Neural crest cell (in vitro differentiated cells): Measurements from ENCODE around the gene IL32. TPM values are rescaled to one million over a fixed set of nuclear protein-coding genes. Genes with fewer than 3 reads are reported as not detected.

Experiments
- DNase-seq: peaks from one replicate; pipeline ENCODE4 v3.0.0; 2021; ENCODE audit warnings: low read depth, mixed read lengths, low spot score
- H3K27ac Mint-ChIP-seq: one replicate; pipeline ENCODE4 v1.8.0; 2021; ENCODE audit warnings: mild to moderate bottlenecking, mixed read lengths; ENCODE audit not compliant: unreplicated experiment
- H3K27me3 Mint-ChIP-seq: 2 replicates; pipeline ENCODE4 v1.8.0; 2021; ENCODE audit warnings: low read depth, mild to moderate bottlenecking, mixed read lengths
- H3K36me3 Mint-ChIP-seq: 2 replicates; pipeline ENCODE4 v1.8.0; 2021; ENCODE audit warnings: low read depth, mild to moderate bottlenecking, mixed read lengths
- H3K4me1 Mint-ChIP-seq: 2 replicates; pipeline ENCODE4 v1.8.0; 2021; ENCODE audit warnings: mixed read lengths
- H3K4me3 Mint-ChIP-seq: one replicate; pipeline ENCODE4 v1.8.0; 2021; ENCODE audit warnings: mild to moderate bottlenecking, mixed read lengths
- H3K9me3 Mint-ChIP-seq: 2 replicates; pipeline ENCODE4 v1.8.0; 2021; ENCODE audit warnings: mixed read lengths
- total RNA-seq: library from RNA; stranded (reverse); gene quantifications from 2 replicates; pipeline ENCODE4 v1.2.1, GENCODE V29; 2021
- TF ChIP-seq, protein P1 (sequence below): fragments of 200-600 bp; sonication (generic); conservative IDR thresholded peaks from 2 replicates; pipeline ENCODE4 v1.5.0; 2021; ENCODE audit warnings: antibody characterized with exemption, mild to moderate bottlenecking

IL32 gene
- total RNA-seq, 1 donor from 2014 or later: not detected

- TF ChIP-seq, protein P1, sequence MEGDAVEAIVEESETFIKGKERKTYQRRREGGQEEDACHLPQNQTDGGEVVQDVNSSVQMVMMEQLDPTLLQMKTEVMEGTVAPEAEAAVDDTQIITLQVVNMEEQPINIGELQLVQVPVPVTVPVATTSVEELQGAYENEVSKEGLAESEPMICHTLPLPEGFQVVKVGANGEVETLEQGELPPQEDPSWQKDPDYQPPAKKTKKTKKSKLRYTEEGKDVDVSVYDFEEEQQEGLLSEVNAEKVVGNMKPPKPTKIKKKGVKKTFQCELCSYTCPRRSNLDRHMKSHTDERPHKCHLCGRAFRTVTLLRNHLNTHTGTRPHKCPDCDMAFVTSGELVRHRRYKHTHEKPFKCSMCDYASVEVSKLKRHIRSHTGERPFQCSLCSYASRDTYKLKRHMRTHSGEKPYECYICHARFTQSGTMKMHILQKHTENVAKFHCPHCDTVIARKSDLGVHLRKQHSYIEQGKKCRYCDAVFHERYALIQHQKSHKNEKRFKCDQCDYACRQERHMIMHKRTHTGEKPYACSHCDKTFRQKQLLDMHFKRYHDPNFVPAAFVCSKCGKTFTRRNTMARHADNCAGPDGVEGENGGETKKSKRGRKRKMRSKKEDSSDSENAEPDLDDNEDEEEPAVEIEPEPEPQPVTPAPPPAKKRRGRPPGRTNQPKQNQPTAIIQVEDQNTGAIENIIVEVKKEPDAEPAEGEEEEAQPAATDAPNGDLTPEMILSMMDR: no peak
- Mint-ChIP-seq H3K4me1 (peaks cover 18% of the 10 kb centered on the region), H3K4me3 (peak overlapping the region; percentile 59), H3K36me3 (no peaks in the 10 kb centered on the region), H3K27ac (peak overlapping the region; percentile 95), H3K9me3 (no peaks in the 10 kb centered on the region), H3K27me3 (no peaks in the 10 kb centered on the region)
- no peak for DNase-seq
Measured at GRCh38 chr16:3088450-3088849, 23.0 kb downstream of the IL32 start.

GRCh38 chr16:3088925-3089716 is 23.7 kb downstream of the IL32 start:
- TF ChIP-seq, protein P1: no peak
- Mint-ChIP-seq H3K9me3 (no peaks in the 10 kb centered on the region), H3K4me3 (no peak overlapping the region), H3K4me1 (peaks cover 18% of the 10 kb centered on the region), H3K27me3 (no peaks in the 10 kb centered on the region), H3K27ac (no peak overlapping the region), H3K36me3 (no peaks in the 10 kb centered on the region)
- DNase-seq: no peak

GRCh38 chr16:3089717-3090592 is 24.5 kb downstream of the IL32 start:
- DNase-seq: no peak
- Mint-ChIP-seq H3K9me3 (no peaks in the 10 kb centered on the region), H3K4me3 (no peak overlapping the region), H3K4me1 (peaks cover 24% of the 10 kb centered on the region), H3K27ac (no peak overlapping the region), H3K36me3 (no peaks in the 10 kb centered on the region), H3K27me3 (peaks cover 5% of the 10 kb centered on the region)
- TF ChIP-seq, protein P1: no peak

DNA sequence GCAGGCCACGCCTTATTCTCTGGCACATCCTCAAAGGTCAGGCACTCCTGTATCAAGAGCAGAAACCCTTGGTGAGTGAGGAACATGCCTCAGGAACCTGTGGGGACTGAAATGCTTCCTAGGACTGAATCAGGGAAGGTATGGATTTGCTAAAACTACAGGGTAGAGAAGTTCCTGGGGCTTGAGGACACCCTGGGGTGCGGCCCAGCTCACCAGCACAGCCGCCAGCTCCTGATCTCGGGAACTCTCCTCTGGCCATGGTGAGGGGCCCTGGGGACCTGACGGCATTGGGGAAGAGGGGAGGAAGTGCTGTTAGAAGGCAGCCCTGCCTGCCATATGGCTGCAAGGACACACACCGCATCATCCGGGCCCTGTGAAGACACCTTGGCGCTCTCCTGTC is 26.1 kb downstream of the IL32 start:
- DNase-seq: no peak
- H3K27ac Mint-ChIP-seq: no peak overlapping the region
- H3K4me3 Mint-ChIP-seq: no peak overlapping the region
- no peaks in the 10 kb centered on the region for H3K9me3 Mint-ChIP-seq
- no peaks in the 10 kb centered on the region for H3K36me3 Mint-ChIP-seq
- H3K4me1 Mint-ChIP-seq: peaks cover 24% of the 10 kb centered on the region
- TF ChIP-seq, protein P1: no peak
- H3K27me3 Mint-ChIP-seq: peaks cover 10% of the 10 kb centered on the region

- Mint-ChIP-seq H3K4me1 (peaks cover 21% of the 10 kb centered on the region), H3K27ac (no peak overlapping the region), H3K4me3 (no peak overlapping the region), H3K36me3 (no peaks in the 10 kb centered on the region), H3K9me3 (no peaks in the 10 kb centered on the region), H3K27me3 (peaks cover 20% of the 10 kb centered on the region)
- DNase-seq: no peak
- TF ChIP-seq, protein P1: no peak
Measured at GRCh38 chr16:3092501-3092941, 27.1 kb downstream of the IL32 start.
